BLaER1 treated with 17β-estradiol and CSF1 and Interleukin-3, amounts not matched to agents 10 nM and 100 nM (cell line): ENCODE data around the gene PRDM9.

Experiments
- H3K27ac ChIP-seq, 11 experiments: shearing (Covaris generic); formaldehyde crosslinking; 2 replicates each; pipeline ENCODE4 v1.8.1; 2022
- H3K27me3 ChIP-seq, 11 experiments: shearing (Covaris generic); formaldehyde crosslinking; 2 replicates each; pipeline ENCODE4 v1.8.1; 2022
- H3K36me3 ChIP-seq, 11 experiments: shearing (Covaris generic); formaldehyde crosslinking; 2 replicates each; pipeline ENCODE4 v1.8.1; 2022
- H3K4me1 ChIP-seq, 10 experiments: shearing (Covaris generic); formaldehyde crosslinking; 2 replicates each; pipeline ENCODE4 v1.8.1; 2022
- H3K4me2 ChIP-seq, 11 experiments: shearing (Covaris generic); formaldehyde crosslinking; 2 replicates each; pipeline ENCODE4 v1.8.1; 2022
- H3K4me3 ChIP-seq, 10 experiments: shearing (Covaris generic); formaldehyde crosslinking; 2 replicates each; pipeline ENCODE4 v1.8.1; 2022
- H3K9ac ChIP-seq, 11 experiments: shearing (Covaris generic); formaldehyde crosslinking; 2 replicates each; pipeline ENCODE4 v1.8.1; 2022
- H3K9me3 ChIP-seq, 11 experiments: shearing (Covaris generic); formaldehyde crosslinking; replicated peaks in 1 of 11; 2 replicates each; pipeline ENCODE4 v1.8.1; 2022
- H4K20me1 ChIP-seq, 11 experiments: shearing (Covaris generic); formaldehyde crosslinking; 2 replicates each; pipeline ENCODE4 v1.8.1; 2022
- Cebpa-rat ChIP-seq, 11 experiments: shearing (Covaris generic); IDR thresholded peaks; 2 replicates each; pipeline ENCODE4 v1.8.1; 2022

Gene PRDM9

DNA sequence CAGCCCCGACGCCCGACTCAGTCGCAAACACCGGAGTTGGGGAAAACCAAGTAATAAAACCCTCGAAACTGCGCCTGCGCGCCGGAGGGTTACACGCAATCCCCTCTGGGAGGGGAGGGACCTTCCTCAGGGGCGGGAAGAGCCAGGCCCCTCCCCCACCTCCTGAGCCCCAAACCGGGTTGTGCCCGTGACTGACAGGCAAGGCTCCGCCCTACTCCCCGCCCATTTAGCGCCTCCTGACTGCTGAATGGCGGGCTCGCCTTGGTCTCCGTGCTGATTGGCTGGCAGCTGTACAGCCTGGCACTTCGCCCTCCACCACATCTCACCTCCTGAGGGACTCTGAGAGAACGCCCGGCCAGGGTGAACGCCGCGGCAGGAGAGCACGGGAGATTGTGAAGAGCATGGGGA lies at the start of gene PRDM9:
PRDM9 (plus strand) TSS at position 332 of the 408 bp plus-strand sequence. CDS start 1,425 bp downstream, outside the sequence.
- TF ChIP-seq Cebpa-rat (IDR thresholded peaks at IDR 0.05), result no peak
- Histone ChIP-seq H3K27me3 (no peaks in the 10 kb centered on the region), H3K27ac (no peak within 1 kb of the TSS), H3K9me3 (peaks cover 5 to 23% (median 14%) of the 10 kb centered on the region in 11 experiments; a peak in 17 of 22 replicates), H4K20me1 (no peaks in the 10 kb centered on the region), H3K9ac (no peak within 1 kb of the TSS), H3K4me2 (no peak within 1 kb of the TSS), H3K36me3 (no peaks in the 10 kb centered on the region), H3K4me3 (no peak within 1 kb of the TSS), H3K4me1 (no peaks in the 10 kb centered on the region)

DNA sequence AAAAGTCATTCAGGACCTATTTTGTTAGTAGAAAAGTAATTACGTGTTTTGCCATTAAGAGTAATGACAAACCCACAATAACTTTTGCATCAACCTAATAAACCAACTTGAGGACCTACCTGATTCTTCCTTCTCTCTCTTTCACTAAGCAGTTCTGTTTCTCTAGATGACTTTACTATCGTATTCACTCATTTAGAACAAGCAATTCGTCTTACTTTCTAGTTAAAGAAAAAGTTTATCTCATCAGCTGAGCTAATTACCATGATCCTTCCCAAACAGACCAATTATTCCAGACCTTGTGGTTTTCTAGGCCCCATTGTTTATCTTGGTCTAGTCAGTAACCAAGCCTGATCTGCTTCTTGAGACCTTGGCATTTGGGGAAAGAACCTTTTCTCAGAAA lies 49.6 kb upstream of the PRDM9 start:
- H3K36me3 ChIP-seq, result no peaks in the 10 kb centered on the region
- H3K9ac ChIP-seq, result no peak overlapping the region
- no peaks in the 10 kb centered on the region for H3K27me3 ChIP-seq
- no peak overlapping the region for H3K27ac ChIP-seq
- H3K4me1 ChIP-seq, result no peaks in the 10 kb centered on the region
- H3K4me2 ChIP-seq, result no peak overlapping the region
- no peak for TF ChIP-seq Cebpa-rat (IDR thresholded peaks at IDR 0.05)
- H3K4me3 ChIP-seq, result no peak overlapping the region
- no peaks in the 10 kb centered on the region; a peak in 1 of 22 replicates for H3K9me3 ChIP-seq
- no peaks in the 10 kb centered on the region for H4K20me1 ChIP-seq

- H3K36me3 ChIP-seq, result no peaks in the 10 kb centered on the region
- no peak overlapping the region for H3K27ac ChIP-seq
- H4K20me1 ChIP-seq, result no peaks in the 10 kb centered on the region
- H3K27me3 ChIP-seq, result no peaks in the 10 kb centered on the region
- no peak overlapping the region for H3K4me2 ChIP-seq
- no peak overlapping the region for H3K9ac ChIP-seq
- H3K9me3 ChIP-seq, result no peaks in the 10 kb centered on the region; a peak in 1 of 22 replicates
- H3K4me1 ChIP-seq, result no peaks in the 10 kb centered on the region
- TF ChIP-seq Cebpa-rat (IDR thresholded peaks at IDR 0.05), result no peak
- H3K4me3 ChIP-seq, result no peak overlapping the region
Measured at GRCh38 chr5:23459214-23459613, 48.2 kb upstream of the PRDM9 start.

GRCh38 chr5:23461576-23461975 lies 45.8 kb upstream of the PRDM9 start:
- no peak overlapping the region for H3K4me3 ChIP-seq
- H3K9ac ChIP-seq, result no peak overlapping the region
- no peak for TF ChIP-seq Cebpa-rat (IDR thresholded peaks at IDR 0.05)
- no peak overlapping the region for H3K4me2 ChIP-seq
- H3K27ac ChIP-seq, result no peak overlapping the region
- H3K9me3 ChIP-seq, result peaks cover 0 to 5% (median 4%) of the 10 kb centered on the region in 11 experiments; a peak in 14 of 22 replicates
- no peaks in the 10 kb centered on the region for H4K20me1 ChIP-seq
- H3K36me3 ChIP-seq, result no peaks in the 10 kb centered on the region
- H3K4me1 ChIP-seq, result no peaks in the 10 kb centered on the region
- no peaks in the 10 kb centered on the region for H3K27me3 ChIP-seq

DNA sequence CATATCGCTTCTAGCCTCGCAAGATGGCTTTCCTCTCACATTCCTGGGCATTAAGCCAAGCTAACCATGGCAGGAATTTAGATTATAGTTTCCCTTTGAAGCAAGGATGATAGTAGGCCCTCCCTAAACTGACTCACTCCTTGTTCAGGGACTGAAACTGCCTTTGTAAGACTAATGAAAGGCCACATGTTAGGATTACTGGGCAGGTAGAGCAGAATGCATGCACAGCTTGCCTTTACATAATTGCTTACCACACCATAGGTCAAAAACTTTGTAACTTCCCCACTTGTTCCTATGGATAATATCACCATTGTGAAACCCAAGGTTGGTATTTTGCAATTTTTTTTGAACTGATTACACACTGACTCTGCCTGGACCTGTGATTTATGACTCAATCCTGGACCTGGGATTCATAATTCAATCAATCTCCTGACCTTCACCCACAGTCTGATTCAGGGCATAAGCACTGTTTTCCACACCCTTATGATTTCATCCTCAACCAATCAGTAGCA lies 41.0 kb upstream of the PRDM9 start:
- no peak overlapping the region for H3K9ac ChIP-seq
- H4K20me1 ChIP-seq, result no peaks in the 10 kb centered on the region
- no peaks in the 10 kb centered on the region for H3K4me1 ChIP-seq
- no peak for TF ChIP-seq Cebpa-rat (IDR thresholded peaks at IDR 0.05)
- H3K36me3 ChIP-seq, result no peaks in the 10 kb centered on the region
- H3K9me3 ChIP-seq, result peaks cover 0 to 10% (median 8%) of the 10 kb centered on the region in 11 experiments; a peak in 15 of 22 replicates
- no peak overlapping the region for H3K4me3 ChIP-seq
- no peak overlapping the region for H3K4me2 ChIP-seq
- no peaks in the 10 kb centered on the region for H3K27me3 ChIP-seq
- no peak overlapping the region for H3K27ac ChIP-seq

DNA sequence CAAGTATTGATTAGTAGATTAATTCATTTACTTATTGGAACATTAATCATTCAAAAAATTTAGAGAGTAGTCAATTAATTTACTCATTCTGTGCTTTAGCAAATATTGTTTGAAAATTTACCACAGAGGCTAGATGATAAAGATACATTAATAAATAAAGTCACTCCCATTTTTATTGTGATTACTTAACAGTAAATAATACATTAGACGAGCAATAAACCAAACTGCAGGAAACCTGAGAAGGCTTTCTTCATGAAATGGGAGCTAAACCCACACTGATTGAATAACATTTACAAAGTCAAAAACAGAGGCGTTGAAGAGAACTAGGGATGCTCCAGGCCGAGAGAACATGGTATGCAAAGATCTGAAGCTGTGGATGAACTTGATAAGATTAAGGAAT lies 38.8 kb upstream of the PRDM9 start:
- H3K36me3 ChIP-seq, result no peaks in the 10 kb centered on the region
- no peak overlapping the region for H3K9ac ChIP-seq
- no peaks in the 10 kb centered on the region for H4K20me1 ChIP-seq
- H3K9me3 ChIP-seq, result peaks cover 0 to 10% (median 8%) of the 10 kb centered on the region in 11 experiments; a peak in 15 of 22 replicates
- no peak overlapping the region for H3K27ac ChIP-seq
- H3K4me1 ChIP-seq, result no peaks in the 10 kb centered on the region
- H3K4me2 ChIP-seq, result no peak overlapping the region
- H3K4me3 ChIP-seq, result no peak overlapping the region
- no peak for TF ChIP-seq Cebpa-rat (IDR thresholded peaks at IDR 0.05)
- H3K27me3 ChIP-seq, result no peaks in the 10 kb centered on the region

- Histone ChIP-seq H3K27ac (no peak overlapping the region), H3K36me3 (no peaks in the 10 kb centered on the region), H3K4me1 (no peaks in the 10 kb centered on the region), H3K4me2 (no peak overlapping the region), H3K4me3 (no peak overlapping the region), H4K20me1 (no peaks in the 10 kb centered on the region), H3K27me3 (no peaks in the 10 kb centered on the region), H3K9me3 (no peaks in the 10 kb centered on the region), H3K9ac (no peak overlapping the region)
- no peak for TF ChIP-seq Cebpa-rat (IDR thresholded peaks at IDR 0.05)
Measured at GRCh38 chr5:23473915-23474314, 33.5 kb upstream of the PRDM9 start.

DNA sequence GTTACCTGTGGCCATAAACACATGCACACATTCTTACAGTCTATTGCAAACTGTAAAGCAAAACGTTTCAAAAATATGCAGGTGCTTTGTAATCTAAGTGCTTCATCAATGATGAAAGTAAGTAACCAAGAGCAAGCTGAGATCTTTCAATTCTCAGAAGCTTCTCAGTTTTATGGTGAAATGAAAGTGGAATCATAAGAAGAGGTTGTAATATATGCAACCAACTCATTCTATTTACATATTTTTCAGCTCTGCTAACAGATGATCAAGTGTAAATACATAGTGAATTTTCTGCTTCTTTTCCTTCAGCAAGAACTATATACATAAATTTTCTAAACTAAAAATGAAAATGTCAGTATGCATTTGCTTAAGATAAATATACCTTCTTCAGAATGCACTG lies 33.1 kb upstream of the PRDM9 start:
- H4K20me1 ChIP-seq, result no peaks in the 10 kb centered on the region
- H3K4me2 ChIP-seq, result no peak overlapping the region
- H3K27me3 ChIP-seq, result no peaks in the 10 kb centered on the region
- no peaks in the 10 kb centered on the region for H3K4me1 ChIP-seq
- TF ChIP-seq Cebpa-rat (IDR thresholded peaks at IDR 0.05), result no peak
- no peak overlapping the region for H3K9ac ChIP-seq
- H3K9me3 ChIP-seq, result no peaks in the 10 kb centered on the region
- H3K4me3 ChIP-seq, result no peak overlapping the region
- no peak overlapping the region for H3K27ac ChIP-seq
- no peaks in the 10 kb centered on the region for H3K36me3 ChIP-seq

DNA sequence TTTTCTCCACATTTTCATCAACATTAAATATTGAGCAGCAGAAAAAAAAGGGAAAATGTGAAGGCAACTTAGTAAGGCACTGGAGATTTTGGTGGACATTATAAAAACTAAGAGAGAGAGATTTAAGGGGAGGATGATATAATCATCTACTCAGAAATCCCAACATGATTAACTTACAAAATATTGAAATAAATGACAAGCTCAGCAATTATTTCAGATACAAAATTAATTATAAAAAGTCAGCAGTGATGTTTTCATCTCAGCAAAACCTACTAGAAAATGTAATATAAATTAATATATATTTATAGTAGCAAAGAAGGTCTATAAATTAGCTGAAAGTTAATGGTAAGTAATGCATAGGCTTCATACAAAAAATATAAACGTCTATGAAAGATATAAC lies 30.8 kb upstream of the PRDM9 start:
- H4K20me1 ChIP-seq, result no peaks in the 10 kb centered on the region
- no peak overlapping the region for H3K9ac ChIP-seq
- no peaks in the 10 kb centered on the region for H3K4me1 ChIP-seq
- H3K27ac ChIP-seq, result no peak overlapping the region
- no peak overlapping the region for H3K4me3 ChIP-seq
- no peak overlapping the region for H3K4me2 ChIP-seq
- no peaks in the 10 kb centered on the region for H3K36me3 ChIP-seq
- H3K27me3 ChIP-seq, result no peaks in the 10 kb centered on the region
- H3K9me3 ChIP-seq, result no peaks in the 10 kb centered on the region
- TF ChIP-seq Cebpa-rat (IDR thresholded peaks at IDR 0.05), result no peak

GRCh38 chr5:23482642-23483041 lies 24.8 kb upstream of the PRDM9 start:
- no peak overlapping the region for H3K4me3 ChIP-seq
- H3K27me3 ChIP-seq, result no peaks in the 10 kb centered on the region
- H3K9me3 ChIP-seq, result no peaks in the 10 kb centered on the region
- no peak overlapping the region for H3K9ac ChIP-seq
- H3K4me1 ChIP-seq, result no peaks in the 10 kb centered on the region
- no peak overlapping the region for H3K27ac ChIP-seq
- H4K20me1 ChIP-seq, result no peaks in the 10 kb centered on the region
- no peak overlapping the region for H3K4me2 ChIP-seq
- TF ChIP-seq Cebpa-rat (IDR thresholded peaks at IDR 0.05), result no peak
- H3K36me3 ChIP-seq, result no peaks in the 10 kb centered on the region
